K562 (cell line): ENCODE results near the gene TFPT. TPM values are rescaled to one million over a fixed set of nuclear protein-coding genes. Genes with fewer than 3 reads are reported as not detected.

Experiments used
- ATF6 ChIP-seq: sonication (generic); formaldehyde crosslinking; IDR thresholded peaks from 2 replicates; pipeline ENCODE4 v1.4.0; 2020; ENCODE audit warnings: mild to moderate bottlenecking, missing genetic modification reagents
- CEBPG ChIP-seq, 3 experiments: fragments of 200-800 bp in 1 of 3; sonication (Bioruptor generic) in 1 of 3; sonication (generic) in 1 of 3; formaldehyde crosslinking in 1 of 3; IDR thresholded peaks in 2 of 3; conservative IDR thresholded peaks in 1 of 3; 2 replicates each; pipeline versions ENCODE4 v1.6.1 to v1.8.0; 2016 to 2022; ENCODE audit warnings: missing compliant biosample characterization in 2 of 3, missing genetic modification characterization in 2 of 3, mild to moderate bottlenecking in 1 of 3, missing genetic modification reagents in 1 of 3
- DMBX1 ChIP-seq: fragments of 250-450 bp; sonication (Bioruptor Pico); IDR thresholded peaks from 2 replicates; pipeline ENCODE4 v1.8.0; 2022; ENCODE audit warnings: inconsistent platforms, mild to moderate bottlenecking, moderate library complexity, borderline replicate concordance
- E2F4 ChIP-seq: sonication (generic); formaldehyde crosslinking; IDR thresholded peaks from 2 replicates; pipeline ENCODE4 v1.8.0; 2022; ENCODE audit warnings: mild to moderate bottlenecking, low read depth, missing genetic modification reagents
- MBD2 ChIP-seq: sonication (generic); IDR thresholded peaks from 2 replicates; pipeline ENCODE4 v1.6.1; 2016; ENCODE audit warnings: low read depth, borderline replicate concordance
- MCM2 ChIP-seq: fragments of 450-650 bp; IDR thresholded peaks from 2 replicates; pipeline ENCODE4 v1.6.1; 2017; ENCODE audit warnings: low read depth, mild to moderate bottlenecking
- SAP30 ChIP-seq: fragments of 200-600 bp; sonication (generic); IDR thresholded peaks from 2 replicates; pipeline ENCODE4 v1.6.1; 2012; ENCODE audit warnings: borderline replicate concordance, low read depth, mild to moderate bottlenecking, moderate library complexity, low read length, control low read depth, inconsistent platforms; ENCODE audit not compliant: insufficient read depth, poor library complexity, severe bottlenecking
- SNRNP70 ChIP-seq: fragments of 200-400 bp; formaldehyde crosslinking; optimal IDR thresholded peaks from 2 replicates; pipeline ENCODE3; 2017; ENCODE audit warnings: low read depth, low read length
- SREBF2 ChIP-seq: sonication (generic); formaldehyde crosslinking; IDR thresholded peaks from 2 replicates; pipeline ENCODE4 v1.4.0; 2020; ENCODE audit warnings: mild to moderate bottlenecking, missing genetic modification reagents
- TRIM28 ChIP-seq: fragments of 450-650 bp; IDR thresholded peaks from 2 replicates; pipeline ENCODE4 v1.6.1; 2017
- ZBTB9 ChIP-seq: fragments of 450-650 bp; formaldehyde crosslinking; IDR thresholded peaks from 2 replicates; pipeline ENCODE4 v1.4.0; 2020; ENCODE audit warnings: mild to moderate bottlenecking, moderate library complexity
- ZC3H4 ChIP-seq: sonication (generic); formaldehyde crosslinking; IDR thresholded peaks from 2 replicates; pipeline ENCODE4 v1.9.0; 2021; ENCODE audit warnings: missing genetic modification reagents, borderline replicate concordance
- ZNF224 ChIP-seq: sonication (generic); formaldehyde crosslinking; IDR thresholded peaks from 2 replicates; pipeline ENCODE4 v1.8.0; 2022; ENCODE audit warnings: mild to moderate bottlenecking, missing genetic modification reagents
- ZNF24 ChIP-seq: fragments of 450-650 bp; IDR thresholded peaks from 2 replicates; pipeline ENCODE4 v1.6.1; 2016
- ZNF274 ChIP-seq: IDR thresholded peaks from 2 replicates; pipeline ENCODE4 v1.6.1; 2011; ENCODE audit warnings: low read depth, mild to moderate bottlenecking, low read length, moderate library complexity, borderline replicate concordance
- ZZZ3 ChIP-seq: fragments of 450-650 bp; IDR thresholded peaks from 2 replicates; pipeline ENCODE4 v1.6.1; 2016; ENCODE audit warnings: antibody characterized with exemption, mild to moderate bottlenecking, moderate library complexity
- polyA plus RNA-seq, 8 experiments: library from polyadenylated mRNA; depleted of rRNA in 4 of 8; stranded (reverse) in 5 of 8; unstranded in 3 of 8; fragments of >200 nt; fragmentation: Nextera tagmentation in 2 of 8; fragmentation: Illumina TruSeq in 1 of 8; extraction: Ambion mirVana in 2 of 8; extraction: Trizol in 1 of 8; gene quantifications; 2 replicates each; pipeline versions ENCODE4 v1.2.1 to v1.2.3, GENCODE V29; 2011 to 2014; ENCODE audit warnings: inconsistent platforms in 1 of 8, missing spikeins in 1 of 8
- total RNA-seq, 7 experiments: library from RNA; depleted of rRNA in 6 of 7; stranded (reverse); fragments of >200 nt in 6 of 7; fragmentation: Illumina TruSeq in 2 of 7; extraction: Trizol in 2 of 7; gene quantifications; 2 replicates each; pipeline versions ENCODE4 v1.2.1 to v1.2.3, GENCODE V29; 2011 to 2021; ENCODE audit warnings: low replicate concordance in 1 of 7

TFPT gene
- total and polyA plus RNA-seq, 9 of the 15 experiments (the other 6 are each of a cell fraction or from before 2014, with no cell fraction given) = 0.72 to 16.4 (median 9.2) TPM

GRCh38 chr19:54159352-54160181, 44.1 kb upstream of the TFPT start, which contains the start of gene LENG1 (continued):
- TF ChIP-seq TRIM28 (no peak), MCM2 (no peak), ZBTB9 (CRISPR knock-in tag) (peak; percentile 7; the same call in 1 of the 2 replicates), ZC3H4 (CRISPR knock-in tag) (no peak), ZZZ3 (no peak), SREBF2 (CRISPR knock-in tag) (no peak), SNRNP70 (no peak), ZNF24 (no peak), CEBPG (CRISPR knock-in tag; IDR thresholded peaks at IDR 0.05) (peak; percentile 72), CEBPG (tag; conservative IDR thresholded peaks at IDR 0.05 in 1 of 2, IDR thresholded peaks at IDR 0.05 in 1 of 2) (peak in 1 of 2 experiments; percentile 27; a peak in 1 of 4 replicates), MBD2 (peak; percentile 99), ATF6 (CRISPR knock-in tag) (no peak), E2F4 (CRISPR knock-in tag) (peak; percentile 75; the same call in 1 of the 2 replicates), ZNF274 (no peak), DMBX1 (no peak), SAP30 (peak; percentile 56), ZNF224 (no peak)
